SK-N-SH (cell line): ENCODE measurements around the gene FUCA1. TPM values are rescaled to one million over a fixed set of nuclear protein-coding genes. Genes with fewer than 3 reads are reported as not detected.

Experiments used
- CTCF ChIA-PET: fragments of 300-600, 350-600 bp; formaldehyde crosslinking; extraction: SDS; loops from one replicate; lab custom pipeline; 2021; lab: Yijun Ruan, JAX
- POLR2A ChIA-PET: fragments of 350-600 bp; sonication (Branson Sonifier 250); formaldehyde crosslinking; extraction: SDS; loops from one replicate; lab custom pipeline; 2020; ENCODE audit warnings: antibody characterized with exemption, inconsistent platforms; lab: Yijun Ruan, JAX
- DNase-seq: peaks from one replicate; pipeline ENCODE4 v3.0.0; 2012
- H2AFZ ChIP-seq: fragments of 200-600 bp; sonication (generic); 2 replicates; pipeline ENCODE4 v1.8.1; 2016; ENCODE audit warnings: antibody characterized with exemption, mild to moderate bottlenecking, low read depth
- H3F3A ChIP-seq: fragments of 200-600 bp; sonication (generic); replicated peaks from 2 replicates; pipeline ENCODE3; 2016; ENCODE audit warnings: antibody characterized with exemption, mild to moderate bottlenecking; ENCODE audit not compliant: insufficient read depth
- H3K27ac ChIP-seq, 2 experiments: fragments of 200-500 bp in 1 of 2; fragments of 200-600 bp in 1 of 2; sonication (Bioruptor generic) in 1 of 2; sonication (generic), shearing (Covaris generic) in 1 of 2; 2 replicates each; pipeline versions ENCODE4 v1.5.1 to v1.6.1; 2014 to 2016; ENCODE audit warnings: low read depth in 2 of 2, inconsistent platforms in 1 of 2, low read length in 1 of 2, mild to moderate bottlenecking in 1 of 2, mixed read lengths in 1 of 2
- H3K27me3 ChIP-seq: fragments of 200-600 bp; sonication (generic), shearing (Covaris generic); 2 replicates; pipeline ENCODE4 v1.6.1; 2016; ENCODE audit warnings: mixed run types; ENCODE audit not compliant: insufficient read depth
- H3K36me3 ChIP-seq, 2 experiments: fragments of 200-500 bp in 1 of 2; fragments of 200-600 bp in 1 of 2; sonication (Bioruptor generic) in 1 of 2; sonication (generic) in 1 of 2; replicated peaks in 1 of 2; 2 replicates each; pipeline versions ENCODE3 to v1.5.1; 2014 to 2016; ENCODE audit warnings: low read length in 1 of 2, mild to moderate bottlenecking in 1 of 2; ENCODE audit not compliant: insufficient read depth in 2 of 2, control insufficient read depth in 1 of 2
- H3K4me1 ChIP-seq, 2 experiments: fragments of 200-500 bp in 1 of 2; fragments of 200-600 bp in 1 of 2; sonication (Bioruptor generic) in 1 of 2; sonication (generic), shearing (Covaris generic) in 1 of 2; 2 replicates each; pipeline versions ENCODE4 v1.5.1 to v1.6.1; 2014 to 2016; ENCODE audit warnings: low read depth in 1 of 2, low read length in 1 of 2, mixed run types in 1 of 2; ENCODE audit not compliant: insufficient read depth in 2 of 2, control insufficient read depth in 1 of 2
- H3K4me2 ChIP-seq: fragments of 200-600 bp; sonication (generic), shearing (Covaris generic); 2 replicates; pipeline ENCODE4 v1.6.1; 2017; ENCODE audit warnings: mixed run types
- H3K4me3 ChIP-seq, 2 experiments: fragments of 200-500 bp in 1 of 2; fragments of 200-600 bp in 1 of 2; sonication (Bioruptor generic) in 1 of 2; sonication (generic), shearing (Covaris generic) in 1 of 2; 2 replicates each; pipeline versions ENCODE4 v1.5.1 to v1.8.1; 2014 to 2016; ENCODE audit warnings: low read depth in 2 of 2, inconsistent platforms in 1 of 2, low read length in 1 of 2, mild to moderate bottlenecking in 1 of 2, mixed read lengths in 1 of 2, moderate library complexity in 1 of 2
- H3K79me2 ChIP-seq: fragments of 200-600 bp; sonication (generic); 2 replicates; pipeline ENCODE4 v1.8.1; 2017; ENCODE audit warnings: mild to moderate bottlenecking; ENCODE audit not compliant: insufficient read depth
- H3K9ac ChIP-seq: fragments of 200-600 bp; sonication (generic); 2 replicates; pipeline ENCODE4 v1.6.1; 2017; ENCODE audit warnings: mixed run types
- H3K9me2 ChIP-seq: fragments of 200-600 bp; sonication (generic); 2 replicates; pipeline ENCODE4 v1.6.1; 2017; ENCODE audit warnings: mixed run types
- H3K9me3 ChIP-seq: fragments of 200-600 bp; sonication (generic); 2 replicates; pipeline ENCODE4 v1.6.1; 2017; ENCODE audit warnings: mixed run types, mild to moderate bottlenecking, moderate library complexity
- H4K20me1 ChIP-seq: fragments of 200-600 bp; sonication (generic); 2 replicates; pipeline ENCODE4 v1.6.1; 2017; ENCODE audit warnings: mild to moderate bottlenecking, mixed run types; ENCODE audit not compliant: insufficient read depth
- GABPA ChIP-seq: IDR thresholded peaks from 2 replicates; pipeline ENCODE4 v1.4.0; 2012; ENCODE audit warnings: low read depth, mild to moderate bottlenecking
- JUND ChIP-seq: IDR thresholded peaks from 2 replicates; pipeline ENCODE4 v1.4.0; 2012
- MEF2A ChIP-seq: IDR thresholded peaks from 2 replicates; pipeline ENCODE4 v1.4.0; 2012; ENCODE audit warnings: low read depth, borderline replicate concordance
- MXI1 ChIP-seq: IDR thresholded peaks from 2 replicates; pipeline ENCODE4 v1.6.1; 2012; ENCODE audit warnings: mild to moderate bottlenecking, low read depth, low read length, improper control_type of control experiment
- PBX3 ChIP-seq: IDR thresholded peaks from 2 replicates; pipeline ENCODE4; 2012
- REST ChIP-seq: IDR thresholded peaks from 2 replicates; pipeline ENCODE4 v1.6.1; 2012; ENCODE audit warnings: mild to moderate bottlenecking, low read depth, low read length, moderate library complexity
- TEAD4 ChIP-seq: IDR thresholded peaks from 2 replicates; pipeline ENCODE4 v1.4.0; 2012; ENCODE audit warnings: mild to moderate bottlenecking, borderline replicate concordance; ENCODE audit not compliant: insufficient read depth
- USF2 ChIP-seq: fragments of 150-350 bp; IDR thresholded peaks from 2 replicates; pipeline ENCODE4 v1.6.1; 2017; ENCODE audit warnings: antibody characterized with exemption, low read length, low read depth, borderline replicate concordance
- WGBS: methylation state at CpG from one replicate; pipeline ENCODE4 v1.1.6; 2017; ENCODE audit warnings: low lambda C conversion rate; 5-methylcytosine and 5-hydroxymethylcytosine counted together
- polyA plus RNA-seq, 3 experiments: library from polyadenylated mRNA; depleted of rRNA; stranded (reverse); fragments of >200 nt; gene quantifications; 2 replicates each; pipeline ENCODE4 v1.2.3, GENCODE V29; 2012

Gene FUCA1
- polyA plus RNA-seq, 1 of the 3 experiments (the other 2 are of a cell fraction), result 31.9 TPM

GRCh38 chr1:23862640-23863039 lies 5.5 kb downstream of the FUCA1 start:
- no peaks in the 10 kb centered on the region for H4K20me1 ChIP-seq
- CTCF ChIA-PET, result interaction anchor here (1.4 kb wide), 1 partner anchor 52 kb away, joined by 4 read pairs; no protein-coding TSS in a partner anchor

More at GRCh38 chr1:23862640-23863039, 5.5 kb downstream of the FUCA1 start:
- Histone ChIP-seq H3K4me3 (no peak overlapping the region), H3K79me2 (no peaks in the 10 kb centered on the region), H3F3A (no peaks in the 10 kb centered on the region), H3K4me1 (peaks cover 0 to 7% of the 10 kb centered on the region in 2 experiments; a peak in 1 of 4 replicates), H2AFZ (no peak overlapping the region), H3K9me3 (no peaks in the 10 kb centered on the region), H3K36me3 (peaks cover 9 to 23% of the 10 kb centered on the region in 2 experiments), H3K27me3 (no peaks in the 10 kb centered on the region), H3K4me2 (no peak overlapping the region), H3K9ac (no peak overlapping the region), H3K27ac (no peak overlapping the region), H3K9me2 (no peaks in the 10 kb centered on the region)
- POLR2A ChIA-PET, result no interaction called here
- 70% methylated on average over 3 of the region's 3 CpGs for WGBS
- TF ChIP-seq JUND, result no peak
- TF ChIP-seq USF2, result no peak
- TF ChIP-seq MEF2A, result no peak
- 0 out of 2 replicates have a peak, but pooled peaks have one; percentile 28 for TF ChIP-seq REST
- TF ChIP-seq TEAD4, result no peak
- no peak for TF ChIP-seq PBX3
- TF ChIP-seq MXI1, result no peak
- no peak for TF ChIP-seq GABPA
- DNase-seq, result no peak
